Stimulated activated CD8-positive, alpha-beta memory T cell treated with anti-CD3 and anti-CD28 coated beads, Interleukin-15, amount 100 ng/mL, for 48 hours (primary cell): ENCODE data around the gene PRAMEF1.
"Not testable (repeated sequence)": the region's sequence is repeated elsewhere in the genome, so short reads cannot be mapped to it uniquely, and the experiment has no call there.

ENCODE experiments used
- DNase-seq, 2 donors: peaks; one replicate each; pipeline ENCODE4 v3.0.0-alpha.2; 2020; ENCODE audit warnings: low read depth in 2 of 2

The PRAMEF1 gene

GRCh38 chr1:12776801-12777557 lies 14.2 kb upstream of the PRAMEF1 start:
- no peak for DNase-seq

- no peak for DNase-seq
These were observed 13.1 kb upstream of the PRAMEF1 start for GRCh38 chr1:12778061-12778460.

- DNase-seq, result no peak
These were observed 12.3 kb upstream of the PRAMEF1 start for GRCh38 chr1:12778907-12779306.

- DNase-seq, result not testable (repeated sequence)
These were observed 9.7 kb upstream of the PRAMEF1 start for GRCh38 chr1:12781488-12781887.

GRCh38 chr1:12783783-12784182 lies 7.4 kb upstream of the PRAMEF1 start:
- DNase-seq, result not testable (repeated sequence)

- DNase-seq, result not testable (repeated sequence)
These were observed 6.5 kb upstream of the PRAMEF1 start for GRCh38 chr1:12784729-12785128.

GRCh38 chr1:12798911-12799310 lies 7.7 kb downstream of the PRAMEF1 start:
- DNase-seq, result no peak

- no peak for DNase-seq
These were observed 8.5 kb downstream of the PRAMEF1 start for GRCh38 chr1:12799730-12800129.

- DNase-seq, result no peak
These were observed 18.7 kb downstream of the PRAMEF1 start for GRCh38 chr1:12809933-12810332.

- DNase-seq, result no peak
These were observed 19.7 kb downstream of the PRAMEF1 start for GRCh38 chr1:12810691-12811408.

GRCh38 chr1:12811409-12811784 lies 20.2 kb downstream of the PRAMEF1 start:
- DNase-seq, result no peak

- DNase-seq, result not testable (repeated sequence)
These were observed 27.9 kb downstream of the PRAMEF1 start for GRCh38 chr1:12819061-12819460.

- DNase-seq, result not testable (repeated sequence)
These were observed 40.1 kb downstream of the PRAMEF1 start, which contains the start of gene PRAMEF11 for GRCh38 chr1:12831310-12831709. Gene PRAMEF11, minus strand, starts transcription at chr1:12831410. Its CDS starts 2,621 bp downstream, at chr1:12828789.

GRCh38 chr1:12833251-12833650 lies 42.1 kb downstream of the PRAMEF1 start:
- not testable (repeated sequence) for DNase-seq
